Activated T-cell treated with anti-CD3 and anti-CD28 coated beads, Interleukin-2, amount 50 U/mL, for 4 hours (primary cell): ENCODE data around the gene TEX9. TPM values are rescaled to one million over a fixed set of nuclear protein-coding genes. Genes with fewer than 3 reads are reported as not detected.

Experiments used
- total RNA-seq, 3 donors: library from RNA; stranded (reverse); gene quantifications; one replicate each; pipeline ENCODE4 v1.2.1, GENCODE V29; 2021

The TEX9 gene
- total RNA-seq, 3 donors from 2014 or later: 0.63 to 1.1 (median 0.94) TPM

Other genes with a start within 250 kb of the TEX9 start
- gene RFX7, start 121.5 kb upstream of the TEX9 start, total RNA-seq: 10 to 100 TPM; 15.3 to 17.5 (median 17.3) TPM
- under 1 TPM in 2 of 3 donors, not detected in 1; 0.19 to 0.30 TPM for gene MNS1, start 99.7 kb downstream of the TEX9 start, total RNA-seq